Memory B cell (primary cell): ENCODE measurements around the gene EBPL.

Source experiments
- ATAC-seq: fragments of 150-1000 bp; cut with Tn5 transposase; 2 replicates; pipeline ENCODE4 v1.10.0; 2021; ENCODE audit warnings: low read depth, mild to moderate bottlenecking, moderate library complexity
- DNase-seq, 2 donors: peaks; one replicate each; pipeline ENCODE4 v3.0.0; 2022; ENCODE audit warnings: low spot score in 2 of 2
- H3K27ac Mint-ChIP-seq: one replicate; pipeline ENCODE4 v1.8.0; 2022; ENCODE audit warnings: mild to moderate bottlenecking, moderate library complexity, mixed read lengths
- H3K27me3 Mint-ChIP-seq: one replicate; pipeline ENCODE4 v1.8.0; 2022; ENCODE audit warnings: mixed read lengths
- H3K36me3 Mint-ChIP-seq: one replicate; pipeline ENCODE4 v1.8.0; 2022; ENCODE audit warnings: mild to moderate bottlenecking, mixed read lengths
- H3K4me1 Mint-ChIP-seq: one replicate; pipeline ENCODE4 v1.8.0; 2022; ENCODE audit warnings: mixed read lengths
- H3K4me3 Mint-ChIP-seq: one replicate; pipeline ENCODE4 v1.8.0; 2022; ENCODE audit warnings: mild to moderate bottlenecking, moderate library complexity, mixed read lengths
- H3K9me3 Mint-ChIP-seq: one replicate; pipeline ENCODE4 v1.8.0; 2022; ENCODE audit warnings: mixed read lengths

The EBPL gene

GRCh38 chr13:49690133-49690994, 922 bp downstream of the EBPL start:
- peak; percentile 4 for ATAC-seq
- peak overlapping the region; percentile 41 for H3K27ac Mint-ChIP-seq
- no peak for DNase-seq
- peaks cover 18% of the 10 kb centered on the region for H3K4me1 Mint-ChIP-seq
- H3K9me3 Mint-ChIP-seq = no peaks in the 10 kb centered on the region
- H3K4me3 Mint-ChIP-seq = peak overlapping the region; percentile 88
- H3K36me3 Mint-ChIP-seq = peaks cover 9% of the 10 kb centered on the region
- no peaks in the 10 kb centered on the region for H3K27me3 Mint-ChIP-seq

GRCh38 chr13:49683489-49683888, 7.8 kb downstream of the EBPL start:
- DNase-seq (no peak), ATAC-seq (no peak)
- Mint-ChIP-seq H3K27me3 (no peaks in the 10 kb centered on the region), H3K4me1 (peaks cover 12% of the 10 kb centered on the region), H3K27ac (peak overlapping the region; percentile 38), H3K4me3 (no peak overlapping the region), H3K36me3 (peaks cover 12% of the 10 kb centered on the region), H3K9me3 (no peaks in the 10 kb centered on the region)

- H3K36me3 Mint-ChIP-seq = peaks cover 14% of the 10 kb centered on the region
- peaks cover 9% of the 10 kb centered on the region for H3K4me1 Mint-ChIP-seq
- no peak for DNase-seq
- no peaks in the 10 kb centered on the region for H3K9me3 Mint-ChIP-seq
- H3K27me3 Mint-ChIP-seq = no peaks in the 10 kb centered on the region
- no peak for ATAC-seq
- H3K4me3 Mint-ChIP-seq = no peak overlapping the region
- H3K27ac Mint-ChIP-seq = no peak overlapping the region
These were observed 9.3 kb downstream of the EBPL start for GRCh38 chr13:49681842-49682435.

GRCh38 chr13:49679246-49679645, 12.0 kb downstream of the EBPL start:
- H3K4me1 Mint-ChIP-seq = peaks cover 18% of the 10 kb centered on the region
- no peak for ATAC-seq
- H3K9me3 Mint-ChIP-seq = no peaks in the 10 kb centered on the region

GRCh38 chr13:49678191-49678914, 12.9 kb downstream of the EBPL start:
- H3K9me3 Mint-ChIP-seq = no peaks in the 10 kb centered on the region
- peaks cover 12% of the 10 kb centered on the region for H3K36me3 Mint-ChIP-seq

More at GRCh38 chr13:49679246-49679645, 12.0 kb downstream of the EBPL start:
- DNase-seq = no peak
- Mint-ChIP-seq H3K36me3 (peaks cover 12% of the 10 kb centered on the region), H3K27ac (no peak overlapping the region), H3K27me3 (no peaks in the 10 kb centered on the region), H3K4me3 (no peak overlapping the region)

GRCh38 chr13:49676581-49677298, 14.5 kb downstream of the EBPL start:
- Mint-ChIP-seq H3K27ac (no peak overlapping the region), H3K36me3 (peaks cover 14% of the 10 kb centered on the region), H3K4me1 (peaks cover 18% of the 10 kb centered on the region), H3K4me3 (no peak overlapping the region), H3K9me3 (no peaks in the 10 kb centered on the region), H3K27me3 (no peaks in the 10 kb centered on the region)
- ATAC-seq (no peak), DNase-seq (no peak)

More at GRCh38 chr13:49678191-49678914, 12.9 kb downstream of the EBPL start:
- Mint-ChIP-seq H3K4me1 (peaks cover 18% of the 10 kb centered on the region), H3K27ac (no peak overlapping the region), H3K27me3 (no peaks in the 10 kb centered on the region), H3K4me3 (no peak overlapping the region)
- DNase-seq (no peak), ATAC-seq (no peak)

GRCh38 chr13:49670828-49671227, 20.5 kb downstream of the EBPL start:
- no peaks in the 10 kb centered on the region for H3K9me3 Mint-ChIP-seq
- DNase-seq (no peak), ATAC-seq (no peak)
- H3K36me3 Mint-ChIP-seq = peaks cover 19% of the 10 kb centered on the region
- no peak overlapping the region for H3K27ac Mint-ChIP-seq
- H3K4me3 Mint-ChIP-seq = no peak overlapping the region
- H3K27me3 Mint-ChIP-seq = no peaks in the 10 kb centered on the region
- H3K4me1 Mint-ChIP-seq = peaks cover 8% of the 10 kb centered on the region

- no peak for DNase-seq
- peaks cover 16% of the 10 kb centered on the region for H3K36me3 Mint-ChIP-seq
- ATAC-seq = peak; percentile 48
- H3K27me3 Mint-ChIP-seq = no peaks in the 10 kb centered on the region
- H3K9me3 Mint-ChIP-seq = no peaks in the 10 kb centered on the region
- peaks cover 4% of the 10 kb centered on the region for H3K4me1 Mint-ChIP-seq
- H3K27ac Mint-ChIP-seq = no peak overlapping the region
- H3K4me3 Mint-ChIP-seq = no peak overlapping the region
These were observed 21.5 kb downstream of the EBPL start for GRCh38 chr13:49669735-49670309.

GRCh38 chr13:49667773-49668172, 23.5 kb downstream of the EBPL start:
- no peak overlapping the region for H3K4me3 Mint-ChIP-seq
- H3K36me3 Mint-ChIP-seq = peaks cover 15% of the 10 kb centered on the region
- no peaks in the 10 kb centered on the region for H3K9me3 Mint-ChIP-seq
- ATAC-seq (no peak), DNase-seq (no peak)
- no peaks in the 10 kb centered on the region for H3K4me1 Mint-ChIP-seq
- H3K27ac Mint-ChIP-seq = no peak overlapping the region
- H3K27me3 Mint-ChIP-seq = no peaks in the 10 kb centered on the region

GRCh38 chr13:49664606-49665005, 26.7 kb downstream of the EBPL start:
- Mint-ChIP-seq H3K27ac (no peak overlapping the region), H3K4me1 (no peaks in the 10 kb centered on the region), H3K9me3 (no peaks in the 10 kb centered on the region), H3K36me3 (peaks cover 20% of the 10 kb centered on the region), H3K27me3 (no peaks in the 10 kb centered on the region), H3K4me3 (no peak overlapping the region)
- DNase-seq (no peak), ATAC-seq (no peak)

GRCh38 chr13:49657241-49657641, 34.0 kb downstream of the EBPL start:
- Mint-ChIP-seq H3K4me3 (no peak overlapping the region), H3K36me3 (peaks cover 11% of the 10 kb centered on the region), H3K9me3 (no peaks in the 10 kb centered on the region), H3K27me3 (no peaks in the 10 kb centered on the region), H3K27ac (no peak overlapping the region), H3K4me1 (peaks cover 2% of the 10 kb centered on the region)
- DNase-seq (no peak), ATAC-seq (no peak)

- no peak overlapping the region for H3K27ac Mint-ChIP-seq
- H3K36me3 Mint-ChIP-seq = peaks cover 6% of the 10 kb centered on the region
These were observed 35.4 kb downstream of the EBPL start for GRCh38 chr13:49655906-49656305.

GRCh38 chr13:49654011-49654410, 37.3 kb downstream of the EBPL start:
- peaks cover 2% of the 10 kb centered on the region for H3K36me3 Mint-ChIP-seq
- H3K9me3 Mint-ChIP-seq = no peaks in the 10 kb centered on the region
- no peaks in the 10 kb centered on the region for H3K27me3 Mint-ChIP-seq
- DNase-seq = no peak
- no peak overlapping the region for H3K27ac Mint-ChIP-seq
- H3K4me3 Mint-ChIP-seq = no peak overlapping the region
- H3K4me1 Mint-ChIP-seq = peaks cover 2% of the 10 kb centered on the region
- ATAC-seq = no peak

More at GRCh38 chr13:49655906-49656305, 35.4 kb downstream of the EBPL start:
- Mint-ChIP-seq H3K9me3 (no peaks in the 10 kb centered on the region), H3K27me3 (no peaks in the 10 kb centered on the region), H3K4me3 (no peak overlapping the region), H3K4me1 (peaks cover 2% of the 10 kb centered on the region)
- no peak for ATAC-seq
- DNase-seq = no peak
